Naive thymus-derived CD8-positive, alpha-beta T cell (primary cell): ENCODE results near the gene TBC1D22A. TPM values are rescaled to one million over a fixed set of nuclear protein-coding genes. Genes with fewer than 3 reads are reported as not detected.

Source experiments
- ATAC-seq, 2 donors: fragments of 150-1000 bp; cut with Tn5 transposase in 1 of 2; sonication (Bioruptor Pico), chemical (Tn5 transposase) in 1 of 2; 1 replicate in 1 of 2; 2 replicates in 1 of 2; pipeline ENCODE4 v1.10.0; 2021; ENCODE audit warnings: mild to moderate bottlenecking in 2 of 2, moderate library complexity in 2 of 2
- POLR2A ChIA-PET: fragments of 350-600 bp; sonication (Branson Sonifier 250); formaldehyde crosslinking; loops from one replicate; lab custom pipeline; 2021; ENCODE audit warnings: antibody characterized with exemption; lab: Charles Lee
- DNase-seq, 10 donors: peaks; one replicate each; pipeline versions ENCODE4 v3.0.0 to v3.0.0-alpha.2; 2020 to 2022
- H3K27ac Mint-ChIP-seq, 10 donors: one replicate each; pipeline ENCODE4 v1.8.0; 2020 to 2022; ENCODE audit warnings: mild to moderate bottlenecking in 10 of 10, mixed read lengths in 10 of 10, moderate library complexity in 4 of 10, inconsistent platforms in 1 of 10
- H3K27me3 Mint-ChIP-seq, 5 donors: one replicate each; pipeline ENCODE4 v1.8.0; 2021 to 2022; ENCODE audit warnings: mixed read lengths in 5 of 5
- H3K36me3 Mint-ChIP-seq, 3 donors: one replicate each; pipeline ENCODE4 v1.8.0; 2020 to 2022; ENCODE audit warnings: mixed read lengths in 3 of 3, mild to moderate bottlenecking in 2 of 3, inconsistent platforms in 1 of 3
- H3K4me1 Mint-ChIP-seq, 4 donors: one replicate each; pipeline ENCODE4 v1.8.0; 2021 to 2022; ENCODE audit warnings: mixed read lengths in 4 of 4
- H3K4me3 Mint-ChIP-seq, 10 donors: one replicate each; pipeline ENCODE4 v1.8.0; 2020 to 2022; ENCODE audit warnings: mild to moderate bottlenecking in 10 of 10, mixed read lengths in 10 of 10, moderate library complexity in 6 of 10, inconsistent platforms in 1 of 10
- H3K9me3 Mint-ChIP-seq, 9 donors: one replicate each; pipeline ENCODE4 v1.8.0; 2020 to 2022; ENCODE audit warnings: mixed read lengths in 9 of 9, mild to moderate bottlenecking in 3 of 9, inconsistent platforms in 1 of 9, moderate library complexity in 1 of 9
- polyA plus RNA-seq, 3 donors: library from polyadenylated mRNA; unstranded; fragments of 300-500 nt; fragmentation: Illumina TruSeq; gene quantifications; one replicate each; pipeline ENCODE4 v1.2.3, GENCODE V29; 2021
- total RNA-seq, 8 experiments: library from RNA in 2 of 8; stranded (reverse) in 2 of 8; gene quantifications; one replicate each; pipeline ENCODE4 v1.2.3 and lab custom pipeline; 2021 to 2026

TBC1D22A gene
- total and polyA plus RNA-seq, 5 experiments from 2014 or later: 23.0 to 57.2 (median 24.6) TPM

- POLR2A ChIA-PET: interaction anchor here (0.8 to 1.2 kb wide), 3 partner anchors 25 to 36 kb away, joined by 3 to 6 read pairs (median 4); partner anchors contain the start of gene TBC1D22A
- Mint-ChIP-seq H3K9me3 (no peaks in the 10 kb centered on the region), H3K27me3 (no peaks in the 10 kb centered on the region), H3K27ac (peak overlapping the region in 9 of 10 donors; percentile 61 to 91 (median 88)), H3K4me3 (peak overlapping the region in 1 of 10 donors; percentile 32), H3K36me3 (peaks cover 0 to 61% (median 11%) of the 10 kb centered on the region in 3 donors), H3K4me1 (peaks cover 13 to 41% (median 33%) of the 10 kb centered on the region in 4 donors)
- ATAC-seq: peak; percentile 77 to 81
- DNase-seq: peak; percentile 25 to 71 (median 61)
Measured at GRCh38 chr22:46798366-46799350, 36.2 kb downstream of the TBC1D22A start.

DNA sequence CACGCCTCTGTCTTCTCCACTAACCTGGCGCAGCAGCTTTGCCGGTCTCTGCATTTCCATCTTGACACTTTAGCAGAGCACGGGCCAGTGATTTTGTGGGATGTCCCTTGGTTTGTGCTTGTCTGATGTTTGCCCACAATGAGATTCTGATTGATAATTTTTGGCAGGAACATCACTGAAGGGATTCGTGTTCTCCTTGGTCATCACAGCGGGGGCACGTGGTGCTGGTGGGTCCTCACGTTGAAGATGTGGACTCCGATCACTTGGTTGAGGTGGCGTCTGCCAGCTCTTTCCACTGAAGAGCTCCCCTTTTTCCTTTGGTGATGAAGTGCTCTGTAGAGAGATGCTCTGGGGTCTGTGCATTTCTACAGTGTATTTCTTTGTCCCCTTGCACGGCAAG is 37.2 kb downstream of the TBC1D22A start:
- no peak for ATAC-seq
- Mint-ChIP-seq H3K27ac (peak overlapping the region in 1 of 10 donors; percentile 81), H3K27me3 (no peaks in the 10 kb centered on the region), H3K4me1 (peaks cover 15 to 48% (median 40%) of the 10 kb centered on the region in 4 donors), H3K4me3 (no peak overlapping the region), H3K36me3 (peaks cover 0 to 62% (median 11%) of the 10 kb centered on the region in 3 donors), H3K9me3 (no peaks in the 10 kb centered on the region)
- POLR2A ChIA-PET: interaction anchor here (0.9 to 1.2 kb wide), 2 partner anchors 26 to 37 kb away, joined by 4 to 6 read pairs; partner anchors contain the start of gene TBC1D22A
- no peak for DNase-seq

- Mint-ChIP-seq H3K9me3 (no peaks in the 10 kb centered on the region), H3K4me1 (peaks cover 15 to 52% (median 43%) of the 10 kb centered on the region in 4 donors), H3K36me3 (peaks cover 0 to 67% (median 11%) of the 10 kb centered on the region in 3 donors), H3K4me3 (no peak overlapping the region), H3K27ac (peak overlapping the region in 9 of 10 donors; percentile 6 to 81 (median 40)), H3K27me3 (no peaks in the 10 kb centered on the region)
- POLR2A ChIA-PET: interaction anchor here (1.0 to 4.8 kb wide), 4 partner anchors 9 to 50 kb away, joined by 5 to 77 read pairs (median 6); partner anchors contain the start of gene TBC1D22A
- no peak for ATAC-seq
- DNase-seq: no peak
Measured at GRCh38 chr22:46800102-46800857, 37.8 kb downstream of the TBC1D22A start.

DNA sequence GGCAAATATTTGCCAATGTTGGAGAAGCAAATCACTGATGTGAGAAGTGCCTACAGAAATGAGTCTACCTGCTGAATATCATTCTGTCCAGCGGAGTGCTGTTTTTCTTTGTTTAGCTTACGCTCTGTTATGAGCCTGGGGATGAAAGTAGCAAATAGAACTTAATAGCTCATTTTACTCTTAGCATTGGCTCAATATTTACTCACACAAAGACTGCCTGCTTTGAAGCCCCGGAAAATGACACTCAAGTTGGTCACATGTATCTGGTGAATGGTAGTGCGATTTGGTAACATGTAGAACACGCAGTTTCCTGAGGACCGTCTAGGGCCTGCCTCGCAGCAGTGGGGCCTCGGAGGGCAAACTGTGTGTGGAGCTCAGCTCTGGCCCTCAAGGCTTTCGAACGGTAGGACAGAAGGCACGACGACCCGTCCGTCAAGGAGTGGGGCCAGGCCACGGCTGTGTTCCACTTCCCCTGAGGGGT is 38.9 kb downstream of the TBC1D22A start:
- ATAC-seq: no peak
- Mint-ChIP-seq H3K4me1 (peaks cover 17 to 56% (median 49%) of the 10 kb centered on the region in 4 donors), H3K27ac (peak overlapping the region in 5 of 10 donors; percentile 11 to 75 (median 14)), H3K9me3 (no peaks in the 10 kb centered on the region), H3K36me3 (peaks cover 0 to 70% (median 11%) of the 10 kb centered on the region in 3 donors), H3K27me3 (no peaks in the 10 kb centered on the region), H3K4me3 (no peak overlapping the region)
- POLR2A ChIA-PET: interaction anchor here (1.0 to 4.8 kb wide), 5 partner anchors 11 to 63 kb away, joined by 4 to 77 read pairs (median 6); partner anchors contain the start of genes CERK and TBC1D22A
- no peak for DNase-seq

- Mint-ChIP-seq H3K9me3 (no peaks in the 10 kb centered on the region), H3K4me1 (peaks cover 23 to 60% (median 56%) of the 10 kb centered on the region in 4 donors), H3K36me3 (peaks cover 0 to 74% (median 13%) of the 10 kb centered on the region in 3 donors), H3K27me3 (no peaks in the 10 kb centered on the region), H3K4me3 (peak overlapping the region in 2 of 10 donors; percentile 30 to 43), H3K27ac (peak overlapping the region in 7 of 10 donors; percentile 11 to 75 (median 63))
- ATAC-seq (no peak), DNase-seq (no peak)
- POLR2A ChIA-PET: interaction anchor here (1.4 to 4.8 kb wide), 8 partner anchors 10 to 239 kb away, joined by 3 to 77 read pairs (median 6); partner anchors contain the start of genes CERK and TBC1D22A
Measured at GRCh38 chr22:46801826-46802607, 39.6 kb downstream of the TBC1D22A start.

- DNase-seq (no peak), ATAC-seq (no peak)
- POLR2A ChIA-PET: interaction anchor here (0.8 to 4.8 kb wide), 9 partner anchors 11 to 239 kb away, joined by 3 to 77 read pairs (median 6); partner anchors contain the start of genes CERK and TBC1D22A
- no peaks in the 10 kb centered on the region for H3K9me3 Mint-ChIP-seq
- H3K4me3 Mint-ChIP-seq: peak overlapping the region in 1 of 10 donors; percentile 30
- H3K4me1 Mint-ChIP-seq: peaks cover 27 to 65% (median 61%) of the 10 kb centered on the region in 4 donors
- H3K36me3 Mint-ChIP-seq: peaks cover 0 to 74% (median 13%) of the 10 kb centered on the region in 3 donors
- peak overlapping the region in 7 of 10 donors; percentile 5 to 92 (median 63) for H3K27ac Mint-ChIP-seq
- H3K27me3 Mint-ChIP-seq: no peaks in the 10 kb centered on the region
Measured at GRCh38 chr22:46802608-46803027, 40.2 kb downstream of the TBC1D22A start.

DNA sequence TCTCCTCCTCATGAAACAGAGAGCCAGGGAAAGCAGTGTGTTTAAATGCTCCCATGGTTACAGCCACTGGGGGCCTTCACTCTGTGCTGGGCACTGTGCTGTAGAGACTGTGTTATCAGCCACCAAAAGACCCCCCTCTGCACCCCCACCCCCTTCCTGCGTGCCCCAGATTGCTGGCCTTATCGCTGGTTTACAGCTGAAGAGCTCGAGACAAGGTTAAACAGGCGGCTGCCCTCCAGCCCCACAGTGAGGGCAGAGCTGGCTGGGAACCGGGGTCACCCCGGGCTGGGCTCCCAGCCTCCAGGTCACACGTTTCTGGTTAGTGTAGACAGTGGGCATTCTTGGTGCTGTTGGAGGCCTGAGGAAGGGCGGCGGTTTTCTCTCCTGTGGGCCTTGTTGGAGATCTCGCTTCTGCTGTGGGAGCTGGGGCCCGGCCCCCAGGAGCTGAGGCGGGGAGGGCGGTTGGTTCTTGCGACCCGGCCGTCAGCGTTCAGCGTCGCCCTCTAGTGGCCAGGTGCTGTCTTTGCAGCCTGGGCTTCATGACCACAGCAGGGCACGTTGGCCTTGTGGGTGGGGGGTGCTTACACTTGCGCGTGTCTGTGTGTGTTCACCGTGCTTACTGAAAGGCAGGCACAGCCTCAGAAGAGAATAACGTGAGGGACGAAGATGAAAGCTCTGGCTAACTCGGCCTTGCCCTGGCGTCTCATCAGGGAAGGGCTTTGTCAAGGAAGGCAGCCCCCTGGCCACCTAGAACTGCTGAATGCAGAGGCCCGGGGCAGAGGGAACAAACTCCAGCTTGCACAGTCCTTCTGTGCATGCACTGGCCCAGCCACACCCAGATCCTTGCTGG is 40.8 kb downstream of the TBC1D22A start:
- peak overlapping the region in 6 of 10 donors; percentile 13 to 59 (median 46) for H3K4me3 Mint-ChIP-seq
- POLR2A ChIA-PET: interaction anchor here (0.8 to 4.8 kb wide), 8 partner anchors 12 to 240 kb away, joined by 3 to 77 read pairs (median 8); partner anchors contain the start of gene TBC1D22A
- peaks cover 0 to 68% (median 13%) of the 10 kb centered on the region in 3 donors for H3K36me3 Mint-ChIP-seq

GRCh38 chr22:46803936-46804335 is 41.5 kb downstream of the TBC1D22A start:
- no peak for ATAC-seq
- Mint-ChIP-seq H3K27me3 (no peaks in the 10 kb centered on the region), H3K4me3 (peak overlapping the region in 1 of 10 donors; percentile 54), H3K4me1 (peaks cover 25 to 63% (median 55%) of the 10 kb centered on the region in 4 donors), H3K27ac (peak overlapping the region in 1 of 10 donors; percentile 89), H3K36me3 (peaks cover 0 to 64% (median 13%) of the 10 kb centered on the region in 3 donors), H3K9me3 (no peaks in the 10 kb centered on the region)
- no peak for DNase-seq
- POLR2A ChIA-PET: interaction anchor here (1.4 to 4.8 kb wide), 7 partner anchors 12 to 240 kb away, joined by 3 to 77 read pairs (median 9); partner anchors contain the start of gene TBC1D22A

More for the DNA sequence above, 40.8 kb downstream of the TBC1D22A start:
- peak; percentile 85 to 89 for ATAC-seq
- peak; percentile 66 to 85 (median 73) for DNase-seq
- Mint-ChIP-seq H3K4me1 (peaks cover 27 to 67% (median 62%) of the 10 kb centered on the region in 4 donors), H3K9me3 (no peaks in the 10 kb centered on the region), H3K27me3 (no peaks in the 10 kb centered on the region), H3K27ac (peak overlapping the region; percentile 66 to 93 (median 82))

DNA sequence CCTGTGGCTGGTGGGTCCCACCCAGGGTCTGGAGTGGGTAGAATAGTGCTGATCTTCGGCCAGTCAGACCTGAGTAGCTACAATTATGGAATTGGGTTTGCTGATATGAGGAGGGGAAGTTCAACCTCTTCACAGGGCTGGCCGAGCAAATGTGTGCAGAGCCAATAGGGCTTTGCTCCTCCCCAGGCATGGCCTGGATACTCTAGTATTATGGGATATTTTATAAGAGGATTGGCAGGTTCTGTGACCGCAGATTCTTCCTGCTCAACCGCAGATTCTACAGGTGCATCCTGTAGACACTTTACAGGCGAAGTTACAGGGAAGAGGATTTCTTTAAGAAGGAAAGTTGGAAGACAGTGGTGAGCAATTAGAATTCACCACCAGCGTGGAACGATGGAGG is 44.3 kb downstream of the TBC1D22A start:
- H3K36me3 Mint-ChIP-seq: peaks cover 0 to 48% (median 7%) of the 10 kb centered on the region in 3 donors
- no peak for DNase-seq
- H3K9me3 Mint-ChIP-seq: no peaks in the 10 kb centered on the region
- H3K4me1 Mint-ChIP-seq: peaks cover 29 to 56% (median 53%) of the 10 kb centered on the region in 4 donors
- ATAC-seq: no peak
- H3K27me3 Mint-ChIP-seq: no peaks in the 10 kb centered on the region
- H3K4me3 Mint-ChIP-seq: peak overlapping the region in 4 of 10 donors; percentile 11 to 49 (median 30)
- POLR2A ChIA-PET: interaction anchor here (0.6 to 1.0 kb wide), 3 partner anchors 16 to 218 kb away, joined by 4 to 6 read pairs (median 5); no protein-coding TSS in a partner anchor
- peak overlapping the region in 6 of 10 donors; percentile 6 to 84 (median 58) for H3K27ac Mint-ChIP-seq

GRCh38 chr22:46807458-46807857 is 45.0 kb downstream of the TBC1D22A start:
- Mint-ChIP-seq H3K4me3 (peak overlapping the region in 1 of 10 donors; percentile 22), H3K36me3 (peaks cover 0 to 46% (median 7%) of the 10 kb centered on the region in 3 donors), H3K27me3 (no peaks in the 10 kb centered on the region), H3K9me3 (no peaks in the 10 kb centered on the region), H3K27ac (peak overlapping the region in 4 of 10 donors; percentile 6 to 75 (median 54)), H3K4me1 (peaks cover 26 to 51% (median 50%) of the 10 kb centered on the region in 4 donors)
- POLR2A ChIA-PET: no interaction called here
- DNase-seq (no peak), ATAC-seq (no peak)
